Stimulated activated CD4-positive, alpha-beta T cell treated with anti-CD3 and anti-CD28 coated beads, Interleukin-2, amount 100 ng/mL, for 48 hours (primary cell): Measurements from ENCODE around the gene HCRT.
"Not testable (repeated sequence)": the region's sequence is repeated elsewhere in the genome, so short reads cannot be mapped to it uniquely, and the experiment has no call there.

Experiments
- DNase-seq, 2 donors: peaks; one replicate each; pipeline ENCODE4 v3.0.0-alpha.2; 2020

The HCRT gene

GRCh38 chr17:42197564-42198156, 12.4 kb upstream of the HCRT start:
- no peak for DNase-seq

- DNase-seq, result peak; percentile 66 to 70
These were observed 9.0 kb upstream of the HCRT start, which contains the start of gene GHDC for GRCh38 chr17:42193969-42194899. TSS of gene GHDC (minus strand) at chr17:42194494. CDS start at chr17:42193581, 913 bp downstream.

GRCh38 chr17:42193216-42193968, 8.1 kb upstream of the HCRT start:
- DNase-seq, result no peak

DNA sequence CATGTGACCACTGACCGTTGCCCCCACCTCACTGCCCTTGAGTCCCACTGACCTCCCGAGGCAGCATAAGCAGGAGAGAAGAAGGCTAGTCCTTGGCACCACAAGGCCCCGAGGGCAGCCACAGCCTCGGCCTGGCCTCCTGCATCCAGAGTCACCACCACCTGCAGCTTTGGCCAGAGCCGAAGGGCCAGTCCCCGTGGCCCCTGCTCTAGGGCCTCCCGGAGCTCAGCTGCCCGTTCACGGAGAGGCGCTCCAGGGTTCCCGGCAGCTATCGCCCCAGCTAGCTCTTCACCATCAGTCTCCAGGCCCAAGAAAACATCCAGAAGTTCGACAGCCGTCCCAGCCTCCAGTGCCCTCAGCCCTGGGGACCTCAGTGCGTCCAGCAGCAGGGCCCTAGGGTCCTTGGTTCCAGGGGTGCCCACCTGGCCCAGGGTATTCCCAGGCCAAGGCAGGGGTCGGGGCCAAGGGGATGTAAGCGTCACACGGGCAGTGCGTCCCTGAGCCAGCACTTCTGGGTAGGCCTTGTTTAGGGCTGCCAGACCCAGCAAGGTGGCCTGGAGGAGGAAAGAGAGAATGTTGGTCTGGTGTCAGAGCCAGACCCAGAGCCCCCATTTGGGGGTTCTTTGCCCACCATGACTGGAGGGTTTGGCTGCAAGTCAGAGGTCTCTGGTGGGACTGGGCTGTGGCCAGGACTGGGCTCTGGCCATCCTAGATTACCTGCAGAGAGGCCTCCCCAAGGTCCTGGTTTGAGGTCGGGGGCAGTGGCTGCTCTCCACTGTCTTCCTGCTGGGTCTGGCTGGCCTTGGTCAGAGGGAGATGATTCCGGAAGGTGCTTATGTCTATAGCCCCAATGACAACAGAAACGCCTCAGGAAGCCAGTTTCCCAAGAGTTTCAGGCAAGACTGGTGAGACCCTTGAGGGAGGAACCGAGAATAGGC, 7.2 kb upstream of the HCRT start:
- no peak for DNase-seq

GRCh38 chr17:42191275-42191608, 6.0 kb upstream of the HCRT start:
- DNase-seq, result no peak

- no peak for DNase-seq
These were observed 5.4 kb upstream of the HCRT start for GRCh38 chr17:42190491-42191274.

DNA sequence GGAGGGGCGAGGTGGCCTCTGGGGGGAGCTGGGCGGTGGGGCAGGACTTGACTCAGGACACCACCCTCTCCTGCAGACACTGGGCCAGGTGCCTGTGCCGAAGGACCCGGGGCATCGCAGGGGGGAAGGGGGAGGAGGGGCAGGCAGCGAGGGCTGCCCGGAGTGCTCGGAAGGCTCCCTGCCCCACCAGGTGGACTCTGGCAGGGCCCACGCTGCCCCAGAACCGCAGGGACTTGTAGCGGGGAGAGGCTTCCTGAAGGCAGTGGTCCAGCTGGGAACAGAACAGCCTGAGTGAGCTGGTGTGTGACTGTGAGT, 4.4 kb upstream of the HCRT start:
- DNase-seq, result no peak

DNA sequence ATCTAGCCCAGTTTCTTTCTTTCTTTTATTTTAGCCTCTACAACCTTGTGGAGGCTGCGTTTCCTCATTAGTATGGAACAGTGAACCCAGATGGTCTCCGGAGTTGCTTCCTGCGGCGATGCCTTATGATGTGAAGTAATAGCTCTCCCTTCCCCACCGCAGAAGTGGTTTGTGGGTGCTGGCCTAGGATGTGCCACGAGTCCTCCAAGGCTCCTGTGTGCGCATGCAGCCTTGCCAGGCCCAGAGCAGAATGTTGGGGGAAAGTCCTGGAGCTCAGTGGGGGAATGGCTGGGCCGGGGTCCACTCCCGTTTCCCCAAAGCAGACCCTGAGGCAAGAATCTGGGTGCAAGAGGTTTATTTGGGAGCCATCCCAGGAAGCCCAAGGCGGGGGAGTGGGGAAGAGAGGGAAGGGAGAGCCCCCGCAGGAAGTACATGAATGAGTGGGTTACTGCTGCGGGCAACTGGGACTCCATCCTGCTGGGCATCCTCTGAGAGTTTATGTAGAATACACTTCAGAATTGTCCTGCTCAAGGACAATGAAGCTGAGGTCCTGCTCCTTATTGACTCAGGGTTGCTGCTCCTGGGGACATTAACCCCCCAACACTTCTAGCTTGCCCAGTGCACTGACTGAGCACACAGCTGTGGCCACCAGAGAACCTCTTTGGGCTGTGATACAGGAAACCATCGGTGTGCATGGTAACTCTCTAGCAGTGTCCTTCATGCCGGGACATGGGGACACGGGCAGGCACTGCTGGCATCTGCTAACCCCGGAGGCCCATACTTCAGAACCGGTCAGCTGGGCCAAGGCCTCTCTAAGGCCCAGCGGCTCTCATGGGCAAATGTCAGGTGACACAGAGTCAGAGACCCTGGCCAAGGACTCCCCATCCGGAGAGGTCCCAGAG, 3.7 kb upstream of the HCRT start:
- no peak for DNase-seq

DNA sequence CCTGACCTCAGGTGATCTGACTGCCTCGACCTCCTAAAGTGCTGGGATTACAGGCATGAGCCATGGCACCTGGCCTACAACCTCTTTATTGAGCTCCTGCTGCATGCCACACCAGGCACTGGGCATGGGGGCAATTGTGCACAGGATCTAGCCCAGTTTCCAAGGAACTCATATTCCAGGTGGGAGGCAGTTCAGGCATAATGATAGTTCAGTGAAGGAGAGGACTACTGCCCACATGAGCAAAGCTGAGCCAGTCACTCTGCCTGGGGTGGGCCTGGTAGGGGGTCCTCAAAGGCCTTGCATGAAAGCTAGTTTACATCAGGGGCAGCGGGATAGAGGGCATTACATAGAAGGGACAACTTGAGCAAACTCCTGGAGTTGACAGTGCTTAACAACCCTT, 2.6 kb upstream of the HCRT start:
- DNase-seq, result no peak

GRCh38 chr17:42186191-42186590, 939 bp upstream of the HCRT start:
- DNase-seq, result not testable (repeated sequence)

DNA sequence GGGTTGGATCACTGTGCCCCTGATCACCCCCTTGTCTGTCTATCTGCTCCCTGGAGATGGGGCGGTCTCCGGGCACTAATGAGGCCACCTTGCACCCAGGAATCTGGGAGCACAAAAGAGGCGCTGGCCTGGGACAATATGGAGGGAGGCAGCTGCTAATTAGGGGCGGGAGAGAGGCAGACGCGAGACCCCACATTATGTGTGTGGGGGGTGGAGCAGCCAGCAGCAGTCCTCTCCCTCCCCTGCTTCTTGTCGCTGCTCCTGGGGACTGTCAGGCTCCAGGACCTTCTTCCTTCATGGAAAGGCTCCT, 324 bp upstream of the HCRT start:
- DNase-seq, result no peak

DNA sequence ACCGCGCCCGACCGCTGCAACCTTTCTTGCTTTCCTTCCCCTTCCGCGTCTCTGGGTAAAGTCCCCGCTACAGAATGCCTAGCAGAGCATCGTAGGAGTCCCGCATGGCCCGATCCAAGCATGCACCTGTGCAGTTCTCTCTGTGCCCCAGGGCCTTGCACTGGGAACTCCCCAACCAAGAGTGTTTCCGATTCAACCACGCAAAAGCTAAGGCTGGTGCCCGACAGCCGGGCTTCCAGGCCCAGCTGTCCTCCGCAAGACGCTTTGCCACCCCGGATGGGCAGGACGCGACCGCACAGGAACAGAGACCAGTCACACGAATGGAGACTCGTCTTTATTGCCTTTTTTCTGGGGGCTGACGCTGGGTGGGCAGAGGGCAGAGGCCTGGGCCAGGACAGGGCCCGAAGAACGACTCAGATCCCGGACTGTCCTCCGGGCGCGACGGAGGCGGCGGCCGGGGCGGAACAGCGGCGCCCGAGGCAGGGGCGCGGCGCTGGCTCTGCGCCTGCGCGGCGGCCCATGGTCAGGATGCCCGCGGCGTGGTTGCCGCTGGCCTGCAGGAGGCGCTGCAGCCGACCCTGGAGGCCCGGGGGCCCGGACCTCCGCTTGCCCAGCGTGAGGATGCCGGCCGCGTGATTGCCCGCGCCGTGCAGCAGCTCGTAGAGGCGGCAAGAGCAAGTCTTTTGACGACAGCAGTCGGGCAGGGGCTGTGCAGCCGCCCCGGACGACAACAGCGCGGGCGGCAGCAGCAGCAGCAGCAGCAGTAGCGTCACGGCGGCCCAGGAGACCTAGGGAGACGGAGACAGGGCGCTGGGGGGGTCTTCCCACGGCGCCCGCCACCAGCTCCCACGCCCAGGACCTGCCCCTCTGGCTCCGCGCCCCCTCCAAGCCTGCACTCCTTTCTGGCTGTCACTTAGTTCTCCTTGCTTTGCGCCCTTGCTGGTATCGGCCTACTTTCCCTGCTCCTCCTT, 1.2 kb downstream of the HCRT start:
- peak; percentile 79 to 88 for DNase-seq

DNA sequence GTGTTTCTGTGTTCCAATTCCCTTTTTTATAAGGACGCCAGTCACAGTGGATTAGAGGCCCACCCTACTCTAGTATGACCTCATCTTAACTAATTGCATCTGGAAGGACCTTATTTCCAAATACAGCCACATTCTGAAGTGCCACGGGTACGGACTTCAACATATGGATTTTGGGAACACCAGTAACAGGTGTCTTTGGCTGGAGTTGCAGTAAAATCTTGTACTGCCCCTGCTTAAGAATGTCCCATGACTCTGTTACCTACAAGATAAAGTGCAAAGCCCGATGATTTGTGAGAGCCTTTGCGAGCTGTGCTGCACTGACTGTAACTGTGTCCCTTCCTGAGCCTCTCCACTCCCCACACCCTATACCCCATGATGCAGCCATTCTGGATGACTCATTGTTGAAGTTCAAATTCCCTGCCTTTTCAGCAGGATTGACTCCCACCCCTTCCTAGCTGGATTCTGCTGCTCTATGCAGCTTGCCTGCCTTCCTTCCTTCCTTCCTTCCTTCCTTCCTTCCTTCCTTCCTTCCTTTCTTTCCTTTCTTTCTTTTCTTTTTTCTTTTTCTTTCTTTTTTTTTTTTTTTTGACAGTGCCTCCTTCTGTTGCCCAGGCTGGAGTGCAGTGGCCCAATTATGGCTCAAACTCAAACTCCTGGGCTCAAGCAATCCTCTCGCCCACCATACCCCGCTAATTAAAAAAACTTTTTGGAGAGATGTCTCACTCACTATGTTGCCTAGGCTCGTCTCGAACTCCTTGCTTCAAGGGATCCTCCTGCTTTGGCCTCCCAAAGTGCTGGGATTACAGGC, 2.1 kb downstream of the HCRT start:
- no peak for DNase-seq

- no peak for DNase-seq
These were observed 3.4 kb downstream of the HCRT start for GRCh38 chr17:42181851-42182207.

DNA sequence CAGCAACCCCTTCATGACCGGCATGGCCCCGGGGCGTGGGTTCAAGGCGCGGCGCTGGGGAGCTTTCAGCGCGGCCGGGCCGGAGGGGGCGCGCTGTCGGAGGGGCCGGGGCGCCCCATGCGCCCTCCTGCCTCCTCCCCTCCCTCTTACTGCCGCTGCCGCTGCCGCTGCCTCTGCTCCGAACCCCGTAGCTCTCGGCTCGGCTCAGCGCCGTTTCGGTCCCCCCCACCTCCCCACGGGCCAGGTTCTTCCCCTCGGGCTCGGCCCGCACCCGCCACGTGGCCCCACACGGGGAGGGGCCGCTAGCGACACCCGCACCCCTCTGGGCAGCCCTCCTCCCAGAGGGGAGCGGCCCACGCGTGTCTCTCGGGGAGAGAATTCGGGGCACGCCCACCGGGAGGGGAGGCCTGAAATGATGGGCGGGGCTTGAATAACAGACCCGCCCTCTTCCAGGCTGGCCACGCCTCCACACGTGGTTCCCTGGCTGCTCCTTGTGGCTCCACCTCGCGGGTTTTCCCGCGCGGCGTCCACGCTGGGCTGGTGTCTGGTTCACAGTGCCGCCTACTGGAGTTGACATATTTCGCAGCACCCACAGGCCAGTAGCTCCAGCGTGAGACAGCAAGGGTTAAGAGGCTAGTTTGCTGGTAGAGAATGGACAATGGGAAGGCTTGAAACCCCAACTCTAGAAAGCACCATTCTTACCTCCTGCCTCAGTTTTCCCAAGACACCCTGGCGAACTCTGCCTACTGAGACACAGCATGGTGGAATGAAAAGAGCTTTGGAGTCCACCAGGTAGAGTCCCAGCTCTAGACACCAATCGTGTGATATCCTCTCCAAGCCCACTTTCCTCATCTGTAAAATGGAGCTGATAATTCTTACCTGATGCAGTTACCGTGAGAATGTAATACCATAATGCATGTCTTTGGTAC, 4.1 kb downstream of the HCRT start, which contains the start of gene KCNH4:
Gene KCNH4, minus strand, starts transcription at position 221 of the 929 bp plus-strand sequence. Its CDS starts 197 bp downstream, at position 24.
- peak; percentile 91 to 94 for DNase-seq

GRCh38 chr17:42180411-42180921, 4.8 kb downstream of the HCRT start:
- DNase-seq, result no peak

- DNase-seq, result peak in 1 of 2 donors; percentile 29
These were observed 5.3 kb downstream of the HCRT start for GRCh38 chr17:42179911-42180410.
